DOHH2 (cell line): ENCODE data around the gene SNX13.

Source experiments
- EZH2phosphoT487 ChIP-seq: fragments of 200-600 bp; sonication (generic); IDR thresholded peaks from 2 replicates; pipeline ENCODE4 v1.6.1; 2017; ENCODE audit warnings: borderline replicate concordance, mild to moderate bottlenecking, antibody characterized with exemption, low read length, moderate library complexity, mixed read lengths
- TF ChIP-seq, protein P1 (sequence below): fragments of 200-600 bp; sonication (generic); IDR thresholded peaks from one replicate; pipeline ENCODE4 v1.5.1; 2014; ENCODE audit warnings: antibody characterized with exemption, mild to moderate bottlenecking, low read depth, low read length; ENCODE audit not compliant: poor library complexity, severe bottlenecking

- TF ChIP-seq, protein P1, sequence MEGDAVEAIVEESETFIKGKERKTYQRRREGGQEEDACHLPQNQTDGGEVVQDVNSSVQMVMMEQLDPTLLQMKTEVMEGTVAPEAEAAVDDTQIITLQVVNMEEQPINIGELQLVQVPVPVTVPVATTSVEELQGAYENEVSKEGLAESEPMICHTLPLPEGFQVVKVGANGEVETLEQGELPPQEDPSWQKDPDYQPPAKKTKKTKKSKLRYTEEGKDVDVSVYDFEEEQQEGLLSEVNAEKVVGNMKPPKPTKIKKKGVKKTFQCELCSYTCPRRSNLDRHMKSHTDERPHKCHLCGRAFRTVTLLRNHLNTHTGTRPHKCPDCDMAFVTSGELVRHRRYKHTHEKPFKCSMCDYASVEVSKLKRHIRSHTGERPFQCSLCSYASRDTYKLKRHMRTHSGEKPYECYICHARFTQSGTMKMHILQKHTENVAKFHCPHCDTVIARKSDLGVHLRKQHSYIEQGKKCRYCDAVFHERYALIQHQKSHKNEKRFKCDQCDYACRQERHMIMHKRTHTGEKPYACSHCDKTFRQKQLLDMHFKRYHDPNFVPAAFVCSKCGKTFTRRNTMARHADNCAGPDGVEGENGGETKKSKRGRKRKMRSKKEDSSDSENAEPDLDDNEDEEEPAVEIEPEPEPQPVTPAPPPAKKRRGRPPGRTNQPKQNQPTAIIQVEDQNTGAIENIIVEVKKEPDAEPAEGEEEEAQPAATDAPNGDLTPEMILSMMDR = no peak
- TF ChIP-seq EZH2phosphoT487 = no peak
These were observed 95.1 kb downstream of the SNX13 start for GRCh38 chr7:17845197-17845547.
